Measurements from ENCODE around the gene ADGRE2.
"Not testable (repeated sequence)": the region's sequence is repeated elsewhere in the genome, so short reads cannot be mapped to it uniquely, and the experiment has no call there.

- TF ChIP-seq CTCF, POLR2A (IDR thresholded peaks at IDR 0.05): not testable (repeated sequence)
These were observed 3.0 kb downstream of the ADGRE2 start for GRCh38 chr19:14775326-14775725.
